WTC11 (cell line): ENCODE data around the gene MADD. TPM values are rescaled to one million over a fixed set of nuclear protein-coding genes. Genes with fewer than 3 reads are reported as not detected.
"Not testable (repeated sequence)": the region's sequence is repeated elsewhere in the genome, so short reads cannot be mapped to it uniquely, and the experiment has no call there.

Source experiments
- ATAC-seq: fragments of 200-7000 bp; cut with Tn5 transposase; 2 replicates; pipeline ENCODE4 v1.10.0; 2021; ENCODE audit warnings: mild to moderate bottlenecking, moderate library complexity
- CTCF ChIA-PET: fragments of 300-600 bp; sonication (Branson Sonifier 250); formaldehyde crosslinking; loops from one replicate; lab custom pipeline; 2021; ENCODE audit warnings: antibody characterized with exemption; lab: Charles Lee
- POLR2A ChIA-PET: fragments of 350-600 bp; sonication (Branson Sonifier 250); formaldehyde crosslinking; loops from one replicate; lab custom pipeline; 2021; ENCODE audit warnings: antibody characterized with exemption; lab: Charles Lee
- DNase-seq: peaks from one replicate; pipeline ENCODE4 v3.0.0; 2021; ENCODE audit warnings: low spot score
- H3K27ac Mint-ChIP-seq: 2 replicates; pipeline ENCODE4 v1.8.0; 2021; ENCODE audit warnings: mixed read lengths
- H3K27me3 Mint-ChIP-seq: 2 replicates; pipeline ENCODE4 v1.8.0; 2021; ENCODE audit warnings: low read depth, mild to moderate bottlenecking, moderate library complexity, mixed read lengths
- H3K36me3 Mint-ChIP-seq: 2 replicates; pipeline ENCODE4 v1.8.0; 2021; ENCODE audit warnings: mixed read lengths
- H3K4me1 Mint-ChIP-seq: 2 replicates; pipeline ENCODE4 v1.8.0; 2022; ENCODE audit warnings: mixed read lengths
- H3K4me3 Mint-ChIP-seq: 2 replicates; pipeline ENCODE4 v1.8.0; 2021; ENCODE audit warnings: mild to moderate bottlenecking, moderate library complexity, mixed read lengths
- H3K9me3 Mint-ChIP-seq: 2 replicates; pipeline ENCODE4 v1.8.0; 2021; ENCODE audit warnings: mixed read lengths
- CBFB ChIP-seq: sonication (generic); formaldehyde crosslinking; IDR thresholded peaks from 2 replicates; pipeline ENCODE4 v1.8.1; 2022; ENCODE audit warnings: mild to moderate bottlenecking, low read depth, missing genetic modification reagents
- CDX4 ChIP-seq: fragments of 250-450 bp; sonication (Bioruptor Pico); IDR thresholded peaks from 2 replicates; pipeline ENCODE4 v1.9.0; 2021; ENCODE audit warnings: moderate library complexity, mild to moderate bottlenecking, inconsistent platforms, borderline replicate concordance
- CREB1 ChIP-seq: sonication (generic); formaldehyde crosslinking; IDR thresholded peaks from 2 replicates; pipeline ENCODE4 v1.8.0; 2023; ENCODE audit warnings: mild to moderate bottlenecking, missing genetic modification reagents
- FOXP1 ChIP-seq: sonication (generic); formaldehyde crosslinking; IDR thresholded peaks from 2 replicates; pipeline ENCODE4 v1.8.0; 2022; ENCODE audit warnings: missing genetic modification reagents, mild to moderate bottlenecking, moderate library complexity, borderline replicate concordance
- GABPB1 ChIP-seq: sonication (generic); formaldehyde crosslinking; IDR thresholded peaks from 2 replicates; pipeline ENCODE4 v1.8.1; 2023; ENCODE audit warnings: mild to moderate bottlenecking, missing genetic modification reagents
- GTF2I ChIP-seq: fragments of 250-450 bp; sonication (Bioruptor Pico); conservative IDR thresholded peaks from 2 replicates; pipeline ENCODE4 v1.4.0; 2021; ENCODE audit warnings: mild to moderate bottlenecking
- KAT7 ChIP-seq: sonication (generic); formaldehyde crosslinking; IDR thresholded peaks from 2 replicates; pipeline ENCODE4 v1.8.1; 2023; ENCODE audit warnings: missing genetic modification reagents, mild to moderate bottlenecking, borderline replicate concordance
- MXD4 ChIP-seq: fragments of 250-450 bp; sonication (Bioruptor Pico); IDR thresholded peaks from 2 replicates; pipeline ENCODE4 v1.8.0; 2021; ENCODE audit warnings: mild to moderate bottlenecking, moderate library complexity, borderline replicate concordance
- NFATC4 ChIP-seq: fragments of 250-450 bp; sonication (Bioruptor Pico); IDR thresholded peaks from 2 replicates; pipeline ENCODE4 v1.9.0; 2021; ENCODE audit warnings: mild to moderate bottlenecking
- OVOL2 ChIP-seq: fragments of 250-450 bp; sonication (Bioruptor Pico); IDR thresholded peaks from 2 replicates; pipeline ENCODE4 v1.9.0; 2021; ENCODE audit warnings: mild to moderate bottlenecking, borderline replicate concordance
- RORB ChIP-seq: fragments of 250-450 bp; sonication (Bioruptor Pico); IDR thresholded peaks from 2 replicates; pipeline ENCODE4 v1.9.0; 2021; ENCODE audit warnings: mild to moderate bottlenecking
- TEAD4 ChIP-seq: sonication (generic); formaldehyde crosslinking; IDR thresholded peaks from 2 replicates; pipeline ENCODE4 v1.8.0; 2022; ENCODE audit warnings: mild to moderate bottlenecking, missing genetic modification reagents
- ZNF232 ChIP-seq: sonication (generic); formaldehyde crosslinking; IDR thresholded peaks from 2 replicates; pipeline ENCODE4 v1.8.0; 2022; ENCODE audit warnings: mild to moderate bottlenecking, missing genetic modification reagents
- ZNF263 ChIP-seq: sonication (generic); formaldehyde crosslinking; IDR thresholded peaks from 2 replicates; pipeline ENCODE4 v1.8.1; 2022; ENCODE audit warnings: low read depth, mild to moderate bottlenecking, moderate library complexity, missing genetic modification reagents
- ZNF281 ChIP-seq: sonication (generic); formaldehyde crosslinking; IDR thresholded peaks from 2 replicates; pipeline ENCODE4 v1.8.0; 2023; ENCODE audit warnings: mild to moderate bottlenecking, missing genetic modification reagents
- ZNF317 ChIP-seq: sonication (generic); formaldehyde crosslinking; IDR thresholded peaks from 2 replicates; pipeline ENCODE4 v1.8.1; 2023; ENCODE audit warnings: low read depth, mild to moderate bottlenecking, moderate library complexity, missing genetic modification reagents, borderline replicate concordance
- ZNF396 ChIP-seq: fragments of 250-450 bp; sonication (Bioruptor Pico); IDR thresholded peaks from 2 replicates; pipeline ENCODE4 v1.8.0; 2021; ENCODE audit warnings: mild to moderate bottlenecking, moderate library complexity, borderline replicate concordance
- ZNF416 ChIP-seq: fragments of 250-450 bp; sonication (Bioruptor Pico); IDR thresholded peaks from 2 replicates; pipeline ENCODE4 v1.9.0; 2021; ENCODE audit warnings: mild to moderate bottlenecking, inconsistent platforms
- total RNA-seq: library from RNA; stranded (reverse); gene quantifications from 3 replicates; pipeline ENCODE4 v1.2.3, GENCODE V29; 2021
- TF ChIP-seq, protein P1 (sequence below): fragments of 250-450 bp; sonication (Bioruptor Pico); IDR thresholded peaks from 2 replicates; pipeline ENCODE4 v1.9.0; 2021; ENCODE audit warnings: mild to moderate bottlenecking
- TF ChIP-seq, protein P2 (sequence below): fragments of 250-450 bp; sonication (Bioruptor Pico); conservative IDR thresholded peaks from 2 replicates; pipeline ENCODE4 v1.9.0; 2021; ENCODE audit warnings: mild to moderate bottlenecking
- TF ChIP-seq, protein P3 (sequence below): sonication (generic); formaldehyde crosslinking; IDR thresholded peaks from 2 replicates; pipeline ENCODE4 v1.8.0; 2022; ENCODE audit warnings: mild to moderate bottlenecking, missing genetic modification reagents
- TF ChIP-seq, protein P4 (sequence below): sonication (generic); formaldehyde crosslinking; conservative IDR thresholded peaks from 2 replicates; pipeline ENCODE4 v1.8.1; 2023; ENCODE audit warnings: mild to moderate bottlenecking, low read depth, missing genetic modification reagents, moderate library complexity

MADD gene
- total RNA-seq, 1 experiment from 2014 or later = 47.5 TPM

DNA sequence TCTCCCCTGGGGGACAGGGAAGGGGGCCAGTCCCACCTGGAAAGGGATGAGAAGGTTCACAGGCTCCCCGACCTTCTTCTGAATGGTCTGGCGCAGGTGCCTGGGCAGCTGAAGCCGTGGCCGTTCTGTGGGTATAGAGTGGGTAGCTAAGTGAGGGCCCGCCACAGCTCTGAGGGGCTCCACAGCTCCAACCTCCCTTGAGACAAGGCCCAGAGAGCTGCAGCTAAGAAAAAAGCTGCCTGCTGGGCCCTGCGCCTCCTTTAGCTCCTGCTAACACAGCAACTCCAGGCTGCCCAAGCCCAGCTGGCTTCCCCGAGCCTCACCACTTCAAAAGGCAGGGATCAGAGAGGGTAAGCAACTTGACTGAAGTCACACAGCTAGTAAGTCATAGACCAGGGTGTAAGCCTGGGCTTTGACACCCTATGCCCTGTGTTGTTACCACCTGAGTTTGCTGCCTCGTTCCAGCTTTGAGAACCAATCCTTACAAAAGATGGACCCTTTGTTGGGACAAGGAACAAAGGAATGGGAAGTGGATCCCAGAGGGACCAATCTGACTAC is 64.0 kb downstream of the MADD start:
- Mint-ChIP-seq H3K4me3 (no peak overlapping the region), H3K27ac (no peak overlapping the region), H3K9me3 (no peaks in the 10 kb centered on the region), H3K4me1 (no peaks in the 10 kb centered on the region), H3K36me3 (0 out of 2 replicates have a peak, but pooled peaks cover under 1% of the 10 kb centered on the region), H3K27me3 (no peaks in the 10 kb centered on the region)
- POLR2A ChIA-PET = no interaction called here
- TF ChIP-seq GABPB1 (CRISPR knock-in tag) (no peak), CDX4 (CRISPR knock-in tag) (no peak), CBFB (CRISPR knock-in tag) (no peak), TEAD4 (CRISPR knock-in tag) (no peak), MXD4 (CRISPR knock-in tag) (no peak), GTF2I (CRISPR knock-in tag) (no peak), KAT7 (CRISPR knock-in tag) (no peak), ZNF317 (CRISPR knock-in tag) (no peak), ZNF232 (CRISPR knock-in tag) (no peak), FOXP1 (CRISPR knock-in tag) (no peak), CREB1 (no peak), NFATC4 (no peak), ZNF263 (CRISPR knock-in tag) (no peak), RORB (CRISPR knock-in tag) (no peak)
- TF ChIP-seq, protein P1, sequence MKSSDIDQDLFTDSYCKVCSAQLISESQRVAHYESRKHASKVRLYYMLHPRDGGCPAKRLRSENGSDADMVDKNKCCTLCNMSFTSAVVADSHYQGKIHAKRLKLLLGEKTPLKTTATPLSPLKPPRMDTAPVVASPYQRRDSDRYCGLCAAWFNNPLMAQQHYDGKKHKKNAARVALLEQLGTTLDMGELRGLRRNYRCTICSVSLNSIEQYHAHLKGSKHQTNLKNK (CRISPR knock-in tag) = no peak
- TF ChIP-seq, protein P2, sequence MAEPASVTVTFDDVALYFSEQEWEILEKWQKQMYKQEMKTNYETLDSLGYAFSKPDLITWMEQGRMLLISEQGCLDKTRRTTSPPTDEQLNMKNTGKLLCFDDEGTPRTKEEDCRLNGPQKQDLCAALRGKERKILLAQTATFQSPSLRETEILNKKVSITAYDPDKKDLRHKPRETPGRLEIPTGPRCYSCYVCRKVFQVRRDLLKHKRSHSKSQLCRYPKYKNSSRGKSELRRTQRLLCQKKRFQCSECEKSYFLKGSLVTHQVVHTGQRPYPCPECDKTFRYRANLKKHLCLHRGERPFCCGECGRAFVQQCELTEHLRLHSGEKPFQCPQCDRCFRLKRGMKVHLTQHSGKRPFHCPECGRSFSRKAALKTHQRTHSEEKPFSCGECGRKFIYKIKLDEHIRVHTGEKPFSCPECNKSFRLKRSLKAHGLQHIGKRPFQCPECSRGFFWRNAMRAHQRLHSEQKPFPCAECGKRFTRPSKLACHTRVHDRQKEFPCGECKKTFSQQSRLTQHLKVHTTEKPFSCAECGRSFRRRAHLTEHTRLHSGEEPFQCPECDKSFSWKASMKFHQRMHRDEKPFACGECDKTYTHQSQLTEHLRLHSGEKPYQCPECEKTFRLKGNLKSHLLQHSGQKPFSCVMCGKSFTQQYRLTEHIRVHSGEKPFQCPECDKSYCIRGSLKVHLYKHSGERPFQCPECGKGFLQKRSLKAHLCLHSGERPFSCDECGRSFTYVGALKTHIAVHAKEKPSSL (CRISPR knock-in tag) = no peak
- no peak for DNase-seq
- CTCF ChIA-PET = interaction anchor here (1.8 kb wide), 1 partner anchor 21 kb away, joined by 15 read pairs; no protein-coding TSS in a partner anchor
- no peak for ATAC-seq

- DNase-seq, POLR2A ChIA-PET, H3K4me3 Mint-ChIP-seq, H3K9me3 Mint-ChIP-seq, H3K36me3 Mint-ChIP-seq, H3K27ac Mint-ChIP-seq, ATAC-seq, H3K4me1 Mint-ChIP-seq, H3K27me3 Mint-ChIP-seq: not testable (repeated sequence)
- CTCF ChIA-PET = interaction anchor here (0.7 to 2.8 kb wide), 3 partner anchors 20 to 86 kb away, joined by 3 to 15 read pairs (median 5); partner anchors contain the start of genes ACP2 and NR1H3
Observed at GRCh38 chr11:47334699-47335411, 64.9 kb downstream of the MADD start.

GRCh38 chr11:47335733-47336132 is 65.8 kb downstream of the MADD start:
- POLR2A ChIA-PET = interaction anchor here (0.9 kb wide), 1 partner anchor 19 kb away, joined by 3 read pairs; no protein-coding TSS in a partner anchor
- TF ChIP-seq ZNF396 = no peak
- no peak for TF ChIP-seq ZNF281 (CRISPR knock-in tag)
- TF ChIP-seq, protein P3, sequence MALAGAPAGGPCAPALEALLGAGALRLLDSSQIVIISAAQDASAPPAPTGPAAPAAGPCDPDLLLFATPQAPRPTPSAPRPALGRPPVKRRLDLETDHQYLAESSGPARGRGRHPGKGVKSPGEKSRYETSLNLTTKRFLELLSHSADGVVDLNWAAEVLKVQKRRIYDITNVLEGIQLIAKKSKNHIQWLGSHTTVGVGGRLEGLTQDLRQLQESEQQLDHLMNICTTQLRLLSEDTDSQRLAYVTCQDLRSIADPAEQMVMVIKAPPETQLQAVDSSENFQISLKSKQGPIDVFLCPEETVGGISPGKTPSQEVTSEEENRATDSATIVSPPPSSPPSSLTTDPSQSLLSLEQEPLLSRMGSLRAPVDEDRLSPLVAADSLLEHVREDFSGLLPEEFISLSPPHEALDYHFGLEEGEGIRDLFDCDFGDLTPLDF (CRISPR knock-in tag) = no peak
- TF ChIP-seq OVOL2 (CRISPR knock-in tag) = no peak
- no peak for TF ChIP-seq ZNF416 (CRISPR knock-in tag)
- TF ChIP-seq, protein P4, sequence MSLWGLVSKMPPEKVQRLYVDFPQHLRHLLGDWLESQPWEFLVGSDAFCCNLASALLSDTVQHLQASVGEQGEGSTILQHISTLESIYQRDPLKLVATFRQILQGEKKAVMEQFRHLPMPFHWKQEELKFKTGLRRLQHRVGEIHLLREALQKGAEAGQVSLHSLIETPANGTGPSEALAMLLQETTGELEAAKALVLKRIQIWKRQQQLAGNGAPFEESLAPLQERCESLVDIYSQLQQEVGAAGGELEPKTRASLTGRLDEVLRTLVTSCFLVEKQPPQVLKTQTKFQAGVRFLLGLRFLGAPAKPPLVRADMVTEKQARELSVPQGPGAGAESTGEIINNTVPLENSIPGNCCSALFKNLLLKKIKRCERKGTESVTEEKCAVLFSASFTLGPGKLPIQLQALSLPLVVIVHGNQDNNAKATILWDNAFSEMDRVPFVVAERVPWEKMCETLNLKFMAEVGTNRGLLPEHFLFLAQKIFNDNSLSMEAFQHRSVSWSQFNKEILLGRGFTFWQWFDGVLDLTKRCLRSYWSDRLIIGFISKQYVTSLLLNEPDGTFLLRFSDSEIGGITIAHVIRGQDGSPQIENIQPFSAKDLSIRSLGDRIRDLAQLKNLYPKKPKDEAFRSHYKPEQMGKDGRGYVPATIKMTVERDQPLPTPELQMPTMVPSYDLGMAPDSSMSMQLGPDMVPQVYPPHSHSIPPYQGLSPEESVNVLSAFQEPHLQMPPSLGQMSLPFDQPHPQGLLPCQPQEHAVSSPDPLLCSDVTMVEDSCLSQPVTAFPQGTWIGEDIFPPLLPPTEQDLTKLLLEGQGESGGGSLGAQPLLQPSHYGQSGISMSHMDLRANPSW (CRISPR knock-in tag) = no peak

More at GRCh38 chr11:47335733-47336132, 65.8 kb downstream of the MADD start:
- no peak overlapping the region for H3K4me3 Mint-ChIP-seq
- no peaks in the 10 kb centered on the region for H3K36me3 Mint-ChIP-seq
- CTCF ChIA-PET = interaction anchor here (0.7 to 2.8 kb wide), 3 partner anchors 19 to 87 kb away, joined by 3 to 15 read pairs (median 5); partner anchors contain the start of genes ACP2 and NR1H3
- no peak for DNase-seq
- H3K27ac Mint-ChIP-seq = no peak overlapping the region; the same call in 1 of the 2 replicates
- no peaks in the 10 kb centered on the region for H3K27me3 Mint-ChIP-seq
- peak; percentile 37; the same call in 1 of the 2 replicates for ATAC-seq
- no peaks in the 10 kb centered on the region for H3K9me3 Mint-ChIP-seq
- H3K4me1 Mint-ChIP-seq = no peaks in the 10 kb centered on the region
